ENCODE measurements around the gene MRPS23. TPM values are rescaled to one million over a fixed set of nuclear protein-coding genes. Genes with fewer than 3 reads are reported as not detected.

The MRPS23 gene
- total and polyA plus RNA-seq, 7 donors, result 27.2 to 91.1 (median 49.2) TPM

GRCh38 chr17:57842280-57842679, 7.6 kb downstream of the MRPS23 start:
- Histone ChIP-seq H3K27ac (peak overlapping the region; percentile 32), H3K4me3 (no peak overlapping the region), H3K36me3 (ENCODE audit: insufficient read depth in 1 of 2, low read depth in 1 of 2) (peaks cover 6 to 56% of the 10 kb centered on the region in 2 donors), H3K9me3 (no peaks in the 10 kb centered on the region), H3K4me1 (peaks cover 27% of the 10 kb centered on the region), H3K27me3 (ENCODE audit: insufficient read depth in 3 of 3, low read length in 2 of 3) (no peaks in the 10 kb centered on the region)
- ATAC-seq (no peak), DNase-seq (no peak)
- TF ChIP-seq CTCF (IDR thresholded peaks at IDR 0.05), result no peak
- 39 to 81% (median 45%) methylated on average over 1 of the region's 1 CpG for WGBS, 3 donors
- intact Hi-C loops (cut with DNase I), result no loop called here

GRCh38 chr17:57839571-57839923, 10.3 kb downstream of the MRPS23 start:
- H3K36me3 ChIP-seq (ENCODE audit: insufficient read depth in 1 of 2, low read depth in 1 of 2), result peaks cover 10 to 43% of the 10 kb centered on the region in 2 donors

GRCh38 chr17:57838857-57839570, 10.8 kb downstream of the MRPS23 start:
- no peaks in the 10 kb centered on the region for H3K27me3 ChIP-seq (ENCODE audit: insufficient read depth in 3 of 3, low read length in 2 of 3)
- peaks cover 10 to 37% of the 10 kb centered on the region in 2 donors for H3K36me3 ChIP-seq (ENCODE audit: insufficient read depth in 1 of 2, low read depth in 1 of 2)
- no peak for DNase-seq
- peaks cover 44% of the 10 kb centered on the region for H3K4me1 ChIP-seq
- WGBS, 3 donors, result 32 to 53% (median 43%) methylated on average over 6 of the region's 6 CpGs
- H3K27ac ChIP-seq, result peak overlapping the region; percentile 75
- H3K9me3 ChIP-seq, result no peaks in the 10 kb centered on the region
- intact Hi-C loops (cut with DNase I), result loop anchor here (10.0 kb wide), 2 partner anchors 234 to 244 kb away; no protein-coding TSS in a partner anchor
- TF ChIP-seq CTCF (IDR thresholded peaks at IDR 0.05), result no peak
- peak overlapping the region; percentile 1 for H3K4me3 ChIP-seq
- peak in 1 of 4 donors; percentile 26 for ATAC-seq

More at GRCh38 chr17:57839571-57839923, 10.3 kb downstream of the MRPS23 start:
- whole genome bisulfite sequencing, 3 donors, result 39 to 55% (median 45%) methylated on average over 6 of the region's 6 CpGs
- ATAC-seq, result peak; percentile 83 to 90 (median 90)
- peaks cover 40% of the 10 kb centered on the region for H3K4me1 ChIP-seq
- no peaks in the 10 kb centered on the region for H3K27me3 ChIP-seq (ENCODE audit: insufficient read depth in 3 of 3, low read length in 2 of 3)
- H3K9me3 ChIP-seq, result no peaks in the 10 kb centered on the region
- peak overlapping the region; percentile 75 for H3K27ac ChIP-seq
- DNase-seq, result no peak
- TF ChIP-seq CTCF (IDR thresholded peaks at IDR 0.05), result no peak
- intact Hi-C loops (cut with DNase I), result loop anchor here (10.0 kb wide), 2 partner anchors 235 to 245 kb away; no protein-coding TSS in a partner anchor
- H3K4me3 ChIP-seq, result peak overlapping the region; percentile 1

- Histone ChIP-seq H3K4me1 (peaks cover 50% of the 10 kb centered on the region), H3K4me3 (no peak overlapping the region), H3K27ac (peak overlapping the region; percentile 75), H3K9me3 (no peaks in the 10 kb centered on the region), H3K27me3 (ENCODE audit: insufficient read depth in 3 of 3, low read length in 2 of 3) (no peaks in the 10 kb centered on the region), H3K36me3 (ENCODE audit: insufficient read depth in 1 of 2, low read depth in 1 of 2) (peaks cover 10 to 35% of the 10 kb centered on the region in 2 donors)
- DNase-seq, result no peak
- ATAC-seq, result no peak
- intact Hi-C loops (cut with DNase I), result loop anchor here (10.0 kb wide), 2 partner anchors 234 to 244 kb away; no protein-coding TSS in a partner anchor
- TF ChIP-seq CTCF (IDR thresholded peaks at IDR 0.05), result no peak
- WGBS, 3 donors, result 56 to 74% (median 62%) methylated on average over 4 of the region's 4 CpGs
Observed at GRCh38 chr17:57838453-57838852, 11.4 kb downstream of the MRPS23 start.
